HG03108 (cell line): ENCODE measurements around the gene SLC25A4.

Experiments used
- ATAC-seq: cut with Tn5 transposase; IDR thresholded peaks from one replicate; pipeline ENCODE4 v1.9.1; 2021; ENCODE audit warnings: moderate library complexity; ENCODE audit not compliant: unreplicated experiment

SLC25A4 gene

DNA sequence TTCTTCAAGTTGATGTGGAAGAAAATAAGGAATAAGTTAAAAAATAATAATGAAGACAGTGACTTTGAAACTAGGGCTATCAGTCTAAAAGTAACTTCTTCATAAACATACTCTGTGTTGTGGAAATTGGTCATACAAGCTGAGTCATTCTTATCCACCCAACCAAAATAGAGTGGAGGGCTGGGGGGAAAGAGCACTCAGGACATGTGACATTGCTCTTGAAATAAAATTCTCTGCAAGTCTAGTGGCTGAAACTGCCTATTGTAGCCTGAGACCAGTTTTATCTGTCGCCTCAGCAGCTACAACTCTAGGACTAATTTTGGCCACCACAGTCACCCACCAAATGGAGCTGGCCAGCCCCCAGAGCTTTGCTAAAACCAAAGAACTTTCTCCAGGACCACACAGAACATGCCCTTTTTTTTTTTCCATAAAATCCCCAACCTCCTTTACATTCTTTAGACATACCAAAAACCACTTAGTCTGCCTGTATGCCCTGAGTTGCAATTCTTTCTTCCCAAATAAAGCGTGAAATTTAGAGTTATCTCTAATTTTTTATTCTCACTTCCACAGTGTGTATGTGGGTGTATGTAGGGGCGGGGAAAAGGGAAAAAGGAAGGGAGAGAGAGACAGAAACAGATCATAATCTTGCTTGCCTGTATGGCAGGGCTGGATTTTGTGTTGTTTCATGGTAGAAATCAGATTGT lies 23.0 kb upstream of the SLC25A4 start:
- no peak for ATAC-seq

DNA sequence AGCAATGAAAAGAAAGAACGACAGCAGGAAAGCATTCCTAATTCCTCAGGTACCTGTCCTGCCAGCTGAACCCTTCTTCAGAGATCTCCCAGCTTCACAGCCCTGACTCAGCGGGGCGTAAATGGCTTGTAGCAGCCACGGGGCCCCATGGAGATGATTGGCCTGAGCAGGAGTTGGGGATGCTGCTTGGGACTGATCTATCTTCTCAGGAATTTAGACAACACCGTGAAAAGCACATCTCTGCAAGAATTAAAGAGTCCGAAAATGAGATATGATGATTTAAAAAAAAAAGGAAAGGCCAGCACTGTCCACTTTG lies 22.5 kb upstream of the SLC25A4 start:
- ATAC-seq, result no peak

DNA sequence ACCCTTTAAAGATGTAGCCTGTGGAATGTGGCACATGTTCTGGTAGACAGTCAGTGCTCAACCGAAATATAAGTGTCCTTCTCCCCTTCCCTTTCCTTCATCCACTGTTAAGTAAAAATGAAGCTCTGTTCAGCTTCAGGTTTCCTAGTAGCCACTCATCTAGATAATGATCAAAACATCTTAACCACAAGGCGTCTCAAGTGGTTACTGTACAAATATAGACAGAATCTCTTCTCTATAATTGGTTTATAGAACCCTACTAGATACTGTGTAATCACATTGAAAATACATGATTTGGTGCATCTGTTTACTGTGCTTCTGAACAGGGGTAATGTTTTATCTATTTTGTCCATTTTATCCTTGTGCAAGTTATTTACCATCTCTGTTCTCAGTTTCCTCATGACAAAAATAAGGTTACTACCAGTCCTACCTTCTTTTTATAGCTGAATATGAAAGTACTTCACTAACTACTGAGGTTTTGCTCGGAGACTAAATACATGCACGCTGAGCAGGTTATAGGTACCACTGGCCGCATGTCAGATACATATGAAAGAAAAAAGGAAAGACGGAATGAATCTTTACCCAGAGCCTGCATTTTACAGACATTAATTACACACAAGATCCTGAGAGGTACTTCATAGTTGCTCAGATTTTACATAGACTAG lies 20.3 kb upstream of the SLC25A4 start:
- peak; percentile 71 for ATAC-seq

DNA sequence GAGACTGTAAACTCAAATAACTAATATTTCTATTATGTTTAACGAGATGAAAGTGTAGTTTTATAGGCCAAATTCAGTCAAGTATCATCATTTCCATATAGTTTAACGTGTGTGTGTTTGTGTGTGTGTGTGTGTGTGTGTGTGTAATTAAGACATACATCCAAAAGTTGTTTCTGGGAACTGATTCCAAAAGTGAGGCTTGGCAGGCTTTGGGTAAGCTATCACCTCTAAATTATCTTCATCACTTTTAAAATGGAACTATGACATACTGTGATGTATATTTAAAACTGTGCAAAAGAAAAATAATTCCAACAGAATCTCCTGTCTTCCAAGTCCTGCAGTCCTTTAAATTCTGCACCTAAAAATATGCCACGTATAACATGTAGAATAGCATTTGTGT lies 19.1 kb upstream of the SLC25A4 start:
- no peak for ATAC-seq

DNA sequence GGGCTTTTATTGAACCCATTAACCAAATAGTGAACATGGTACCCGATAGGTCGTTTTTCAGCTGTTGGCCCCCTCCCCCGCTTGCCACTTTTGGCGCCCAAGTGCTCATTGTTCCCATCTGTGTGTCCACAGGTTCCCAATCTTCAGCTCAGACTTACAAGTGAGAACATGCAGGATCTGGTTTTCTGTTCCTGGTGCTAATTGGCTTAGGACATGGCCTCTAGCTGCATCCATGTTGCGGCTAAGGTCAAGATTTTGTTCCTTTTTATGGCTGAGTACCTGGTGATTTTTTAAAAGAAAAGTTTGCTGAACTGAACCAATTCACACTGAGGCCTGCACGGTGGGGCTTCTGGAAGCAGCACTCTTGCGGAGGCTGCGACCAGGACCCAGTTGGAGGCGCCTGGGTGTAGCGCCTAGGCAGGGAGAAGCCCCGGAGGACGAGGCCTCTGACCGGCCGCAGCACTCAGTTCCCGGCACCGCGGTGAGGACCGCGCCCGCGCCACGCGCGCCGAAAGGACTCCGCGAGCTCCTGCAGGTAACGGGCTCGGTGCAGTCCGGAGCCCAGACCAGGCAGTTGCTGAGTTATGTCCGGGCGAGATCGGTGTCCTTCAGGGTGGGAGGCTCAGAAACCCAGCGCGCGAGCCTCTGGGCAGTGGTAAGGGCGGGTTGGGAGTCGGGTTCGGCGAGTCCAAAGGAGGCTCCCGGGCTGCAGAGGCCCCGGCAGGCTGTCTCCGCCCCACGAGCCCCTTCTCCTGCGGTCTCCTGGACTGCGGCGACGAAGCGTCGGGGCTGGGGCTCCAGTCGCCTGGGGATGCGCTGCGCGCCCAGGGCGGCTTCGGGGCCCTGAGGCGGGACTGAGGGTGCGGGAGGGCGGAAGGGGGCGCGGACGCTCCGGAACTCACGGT lies 15.8 kb upstream of the SLC25A4 start:
- no peak for ATAC-seq

DNA sequence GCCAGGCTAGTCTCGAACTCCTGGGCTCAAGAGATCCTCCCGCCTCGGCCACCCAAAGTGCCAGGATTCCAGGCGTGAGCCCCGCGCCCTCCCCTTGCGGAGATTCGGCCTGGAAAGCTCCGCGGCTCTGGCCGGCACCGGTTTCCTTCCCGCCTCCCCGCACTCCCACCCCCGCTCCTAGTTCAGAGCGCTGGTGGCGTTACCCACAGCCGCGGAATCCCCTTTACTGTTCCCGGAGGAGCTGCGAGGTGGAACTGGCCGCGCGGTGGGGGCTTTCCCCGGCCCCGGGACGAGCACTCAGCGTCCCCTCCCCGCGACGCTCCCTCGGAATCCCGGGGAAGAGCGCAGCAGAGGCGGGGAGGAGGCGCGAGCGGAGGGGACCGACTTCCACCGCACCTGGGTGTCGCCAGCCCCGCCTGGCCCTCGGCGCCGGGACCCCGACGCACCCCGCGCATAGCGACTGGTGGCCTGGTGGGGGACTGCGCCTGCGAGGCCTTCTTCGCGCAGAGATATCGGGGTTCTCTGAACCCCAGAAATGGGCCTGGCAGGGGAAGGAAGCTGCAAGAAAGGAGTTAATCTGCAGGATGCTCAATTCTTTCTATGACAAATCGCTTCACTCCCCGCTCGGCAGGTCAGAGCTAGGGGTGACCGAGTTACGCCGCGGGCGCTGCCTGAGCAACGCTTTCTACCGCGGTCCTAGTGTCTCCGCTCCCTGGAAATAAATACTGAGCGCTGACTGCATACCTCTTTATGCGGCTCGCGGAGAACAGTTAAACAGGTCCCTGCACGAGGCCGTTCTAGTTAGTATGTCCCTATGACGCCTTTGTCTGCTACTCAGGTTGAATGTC lies 14.6 kb upstream of the SLC25A4 start:
- peak; percentile 55 for ATAC-seq

DNA sequence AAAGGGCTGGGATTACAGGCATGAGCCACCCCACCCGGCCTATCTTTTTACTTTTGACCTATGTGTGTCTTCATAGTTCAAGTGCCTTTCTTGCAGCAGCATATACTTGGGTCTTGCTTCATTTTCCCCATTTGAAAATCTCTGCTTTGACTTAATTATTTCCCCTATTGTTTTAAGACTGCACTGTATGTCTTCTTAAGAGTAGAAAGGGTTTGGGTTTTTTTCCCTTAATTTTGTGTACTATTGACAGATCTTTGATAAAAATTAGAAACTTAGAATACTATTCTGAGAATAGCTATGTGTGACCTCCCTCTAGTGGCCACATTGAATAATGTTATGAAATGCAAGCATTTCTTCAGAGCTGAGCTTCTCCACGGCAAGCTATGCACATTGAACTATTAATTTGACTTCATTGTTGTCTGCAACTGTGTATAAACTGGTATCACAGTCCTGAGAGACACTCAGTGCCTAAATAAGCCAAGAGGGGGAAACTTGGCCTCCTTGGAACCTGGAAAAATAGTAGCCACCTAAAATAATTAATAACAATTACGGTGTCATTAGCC lies 8.7 kb upstream of the SLC25A4 start:
- ATAC-seq, result no peak

DNA sequence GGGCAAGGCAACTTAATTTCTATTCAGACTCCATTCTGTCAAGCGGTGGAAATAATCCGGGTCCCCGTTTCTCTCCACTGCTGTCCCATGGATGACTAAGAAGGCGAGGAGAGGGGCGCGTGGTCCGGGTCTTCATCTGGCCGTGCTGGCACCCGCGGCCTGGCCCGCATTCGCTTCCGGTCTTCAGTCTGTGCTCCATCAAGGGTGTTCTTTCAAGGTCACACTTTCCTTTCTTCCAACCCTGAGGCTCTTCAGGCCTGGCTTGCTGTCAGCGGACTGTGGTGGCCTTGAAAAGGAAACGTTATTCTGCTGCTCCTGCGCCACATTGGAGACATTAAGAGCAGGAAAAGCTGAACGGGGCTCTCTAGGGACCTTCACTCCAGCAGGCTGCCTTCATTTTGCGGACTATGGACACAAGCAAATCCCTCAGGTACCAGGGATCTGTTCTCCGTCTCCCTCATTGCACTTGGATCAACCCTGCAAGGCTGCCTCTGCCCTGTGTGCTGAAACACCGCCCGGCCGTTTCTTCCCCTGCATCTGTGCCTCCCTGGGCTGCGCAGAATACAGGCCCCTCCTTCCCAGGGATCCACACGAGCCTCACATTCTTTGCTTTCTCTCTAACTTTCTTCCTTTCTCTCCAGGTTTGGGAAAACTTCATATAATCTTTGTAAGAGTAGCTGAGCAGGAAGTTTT lies 5.7 kb upstream of the SLC25A4 start:
- no peak for ATAC-seq

DNA sequence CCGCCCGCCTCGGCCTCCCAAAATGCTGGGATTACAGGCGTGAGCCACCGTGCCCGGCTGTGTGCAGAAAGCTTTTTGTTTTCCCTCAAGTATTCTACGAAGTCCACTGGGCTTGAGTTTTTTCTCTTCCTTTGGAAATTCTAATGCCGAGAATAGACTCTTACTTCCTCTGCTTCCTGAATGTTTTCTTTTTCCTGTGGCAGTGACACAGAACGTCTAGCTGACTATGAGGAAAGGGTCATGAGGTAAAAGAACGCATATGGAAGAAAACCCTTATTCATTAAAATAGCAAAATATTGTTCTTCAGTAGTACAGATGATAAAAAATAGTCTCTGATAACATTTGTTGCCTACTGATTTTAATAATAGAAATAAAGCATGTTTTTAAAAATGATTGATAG lies 4.9 kb upstream of the SLC25A4 start:
- ATAC-seq, result no peak

DNA sequence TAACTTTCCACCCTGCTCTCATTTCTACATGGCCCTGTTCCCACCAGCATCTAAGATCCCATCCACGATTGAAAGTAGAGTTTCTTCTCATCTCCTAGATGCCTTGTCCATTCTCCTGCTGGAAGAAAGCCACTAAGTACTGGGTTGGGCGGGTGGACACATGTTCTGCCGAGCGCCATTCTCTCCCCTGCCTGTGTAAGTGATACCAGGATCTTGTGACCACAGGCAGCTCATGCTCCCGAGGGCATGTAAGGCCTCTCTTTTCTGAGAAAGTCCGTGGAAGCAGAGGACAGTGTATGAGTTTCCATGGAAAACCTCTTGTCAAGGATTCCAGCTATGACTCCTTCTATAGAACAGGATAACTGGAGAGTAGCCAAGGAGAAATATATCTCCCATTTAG lies 3.3 kb upstream of the SLC25A4 start:
- ATAC-seq, result no peak

DNA sequence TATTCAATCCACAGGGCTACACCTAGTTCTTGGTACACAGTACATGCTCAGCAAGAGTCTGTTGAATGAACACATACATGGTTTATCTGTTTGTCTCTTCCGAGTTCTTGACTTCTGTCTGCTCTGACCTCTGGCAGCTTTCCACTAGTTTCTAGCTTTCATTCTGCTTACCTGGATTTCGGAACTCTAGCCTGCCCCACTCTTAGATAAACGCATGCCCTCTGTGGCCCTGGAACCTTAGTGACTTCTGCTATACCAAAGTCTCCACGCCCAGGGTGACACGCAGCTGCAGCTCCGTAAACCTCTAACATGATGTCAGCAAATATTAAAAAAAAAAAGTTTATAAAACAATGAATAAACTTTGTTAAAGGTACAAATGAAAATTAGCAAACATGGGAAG lies 1.3 kb upstream of the SLC25A4 start:
- no peak for ATAC-seq

DNA sequence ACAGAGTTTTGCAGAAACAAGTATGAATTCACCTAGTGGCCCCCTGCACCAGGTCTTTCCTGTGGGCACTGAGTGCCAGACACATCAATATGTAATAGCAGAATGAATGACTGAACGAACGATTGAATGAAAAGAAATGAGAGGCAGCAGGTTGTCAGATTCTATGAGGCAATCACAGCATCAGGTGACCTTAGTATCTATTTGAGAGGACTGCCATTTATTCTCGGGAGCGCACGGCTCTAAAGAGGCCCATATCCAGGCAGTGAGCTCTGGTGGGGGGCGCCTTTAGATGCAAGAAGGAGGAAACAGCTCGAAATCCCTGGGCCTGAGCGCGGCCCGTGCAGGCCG lies 528 bp upstream of the SLC25A4 start:
- no peak for ATAC-seq

DNA sequence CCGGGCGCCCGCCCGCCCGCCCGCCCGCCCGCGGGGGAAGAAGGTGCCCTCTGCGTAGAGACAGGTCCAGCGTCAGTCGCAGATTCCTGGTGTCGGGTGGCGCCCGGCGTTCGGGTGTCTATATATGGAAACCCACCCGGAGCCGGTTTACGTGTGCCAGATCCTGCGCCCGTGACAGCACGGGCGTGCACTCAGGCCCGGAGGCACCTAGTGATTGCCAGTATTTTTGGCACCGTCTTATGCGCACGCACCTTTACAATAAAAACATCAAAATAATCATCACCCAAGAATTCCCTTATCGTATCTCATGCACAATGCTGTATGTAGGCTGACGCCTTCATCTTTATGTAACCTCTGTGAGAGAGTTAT lies 519 bp downstream of the SLC25A4 start:
- no peak for ATAC-seq

DNA sequence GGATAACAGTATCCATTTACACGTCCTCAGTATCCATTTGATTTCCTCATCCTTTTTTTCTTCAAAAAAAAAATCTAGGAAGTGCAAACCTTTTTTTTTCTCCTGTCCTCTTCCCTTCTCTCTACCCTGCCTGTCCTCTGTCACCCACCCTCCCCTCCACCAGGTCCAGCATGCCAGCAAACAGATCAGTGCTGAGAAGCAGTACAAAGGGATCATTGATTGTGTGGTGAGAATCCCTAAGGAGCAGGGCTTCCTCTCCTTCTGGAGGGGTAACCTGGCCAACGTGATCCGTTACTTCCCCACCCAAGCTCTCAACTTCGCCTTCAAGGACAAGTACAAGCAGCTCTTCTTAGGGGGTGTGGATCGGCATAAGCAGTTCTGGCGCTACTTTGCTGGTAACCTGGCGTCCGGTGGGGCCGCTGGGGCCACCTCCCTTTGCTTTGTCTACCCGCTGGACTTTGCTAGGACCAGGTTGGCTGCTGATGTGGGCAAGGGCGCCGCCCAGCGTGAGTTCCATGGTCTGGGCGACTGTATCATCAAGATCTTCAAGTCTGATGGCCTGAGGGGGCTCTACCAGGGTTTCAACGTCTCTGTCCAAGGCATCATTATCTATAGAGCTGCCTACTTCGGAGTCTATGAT lies 1.7 kb downstream of the SLC25A4 start:
- ATAC-seq, result no peak

DNA sequence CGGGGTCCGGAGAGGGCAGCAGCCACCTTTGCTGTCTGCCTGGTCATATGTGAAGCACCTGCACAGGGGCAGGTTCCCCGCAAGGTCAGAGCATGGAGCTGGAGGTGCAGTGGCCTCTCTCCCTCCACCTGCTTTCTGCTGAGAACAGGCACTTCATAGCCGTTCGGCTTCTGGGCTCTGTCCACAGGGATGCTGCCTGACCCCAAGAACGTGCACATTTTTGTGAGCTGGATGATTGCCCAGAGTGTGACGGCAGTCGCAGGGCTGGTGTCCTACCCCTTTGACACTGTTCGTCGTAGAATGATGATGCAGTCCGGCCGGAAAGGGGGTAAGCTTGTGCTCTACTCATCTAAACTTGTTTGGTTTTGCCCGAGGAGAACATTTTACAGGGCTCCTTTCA lies 2.5 kb downstream of the SLC25A4 start:
- ATAC-seq, result no peak

DNA sequence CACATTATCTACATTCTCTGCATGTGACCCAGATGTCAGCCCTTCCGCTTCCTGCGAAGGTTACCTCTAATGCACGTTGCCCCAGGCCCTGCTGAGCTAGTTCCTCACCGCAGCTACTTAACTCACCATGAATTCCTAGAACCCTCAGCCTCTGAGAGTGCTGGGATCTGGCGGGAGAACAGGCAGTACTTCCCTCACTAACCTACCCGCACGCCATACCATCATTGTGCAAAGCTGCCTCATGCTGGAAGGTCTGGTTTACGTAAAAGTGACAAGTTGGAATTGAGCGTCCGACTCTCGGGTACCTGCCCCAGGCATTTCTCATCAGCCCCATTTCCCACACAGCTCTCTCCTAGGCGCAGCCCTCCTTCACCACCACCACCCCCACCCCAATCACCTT lies 6.3 kb downstream of the SLC25A4 start:
- ATAC-seq, result no peak

DNA sequence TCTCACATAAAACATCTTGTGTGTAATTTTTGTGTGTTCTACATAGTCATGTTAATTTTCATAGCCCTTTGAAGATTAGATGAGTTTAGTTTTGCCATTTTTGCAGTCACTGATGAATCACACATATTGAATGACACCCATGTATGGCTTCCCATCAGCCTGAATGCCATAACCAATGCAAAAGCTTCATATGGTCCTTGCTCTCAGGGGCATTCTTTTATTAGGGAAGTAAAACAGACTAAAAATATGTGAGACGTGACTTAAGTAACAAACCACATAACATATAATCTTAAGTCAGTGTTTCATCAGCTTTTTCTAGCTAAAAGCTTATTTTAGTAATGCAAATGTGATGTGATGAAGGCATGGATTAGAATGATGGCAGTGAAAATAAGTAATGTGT lies 8.2 kb downstream of the SLC25A4 start:
- no peak for ATAC-seq

DNA sequence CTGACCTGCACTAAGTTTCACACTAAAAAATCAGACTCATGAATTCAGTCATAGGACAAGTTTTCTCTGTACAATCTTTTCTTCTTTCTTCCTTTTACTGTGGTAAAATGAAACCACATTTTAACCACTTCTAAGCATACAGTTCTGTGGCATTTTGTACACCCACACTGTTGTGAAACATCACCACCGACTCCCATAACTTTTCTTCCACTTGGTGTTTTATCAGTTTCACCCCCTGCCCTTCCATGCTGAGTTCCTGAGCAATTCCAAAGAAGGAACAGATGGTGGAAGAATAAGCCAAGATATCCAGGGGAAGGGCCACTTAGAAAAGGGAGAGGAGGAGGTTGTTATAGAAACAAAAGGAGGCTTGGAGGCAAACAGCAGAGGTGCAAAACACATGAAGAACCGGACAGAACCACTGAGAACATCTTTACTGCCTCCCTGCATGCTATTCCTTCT lies 22.6 kb downstream of the SLC25A4 start:
- peak; percentile 91 for ATAC-seq

DNA sequence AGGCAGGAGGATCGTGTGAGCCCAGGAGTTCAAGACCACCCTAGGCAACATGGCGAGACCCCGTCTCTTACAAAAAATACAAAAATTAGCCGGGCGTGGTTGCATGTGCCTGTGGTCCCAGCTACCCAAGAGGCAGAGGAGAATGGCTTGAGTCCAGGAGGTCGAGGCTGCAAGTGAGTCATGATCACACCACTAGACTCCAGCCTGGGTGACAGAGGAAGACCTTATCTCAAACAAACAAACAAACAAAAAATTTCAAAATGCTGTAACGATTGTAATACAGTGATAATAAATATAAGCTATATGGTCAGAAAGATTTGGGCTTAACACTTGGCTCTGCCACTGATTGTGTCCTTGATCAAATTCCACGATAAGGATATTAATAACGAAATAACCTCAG lies 24.2 kb downstream of the SLC25A4 start:
- ATAC-seq, result no peak
